ENCODE measurements around the gene DLX3.

DLX3 gene

GRCh38 chr17:49972486-49973270 lies 22.3 kb downstream of the DLX3 start:
- DNase-seq (ENCODE audit: low read depth, low spot score) = peak; percentile 64

GRCh38 chr17:49971848-49972485 lies 23.1 kb downstream of the DLX3 start:
- DNase-seq (ENCODE audit: low read depth, low spot score) = peak; percentile 63

- no peak for DNase-seq (ENCODE audit: low read depth, low spot score)
Observed at GRCh38 chr17:49971199-49971847, 23.7 kb downstream of the DLX3 start.

DNA sequence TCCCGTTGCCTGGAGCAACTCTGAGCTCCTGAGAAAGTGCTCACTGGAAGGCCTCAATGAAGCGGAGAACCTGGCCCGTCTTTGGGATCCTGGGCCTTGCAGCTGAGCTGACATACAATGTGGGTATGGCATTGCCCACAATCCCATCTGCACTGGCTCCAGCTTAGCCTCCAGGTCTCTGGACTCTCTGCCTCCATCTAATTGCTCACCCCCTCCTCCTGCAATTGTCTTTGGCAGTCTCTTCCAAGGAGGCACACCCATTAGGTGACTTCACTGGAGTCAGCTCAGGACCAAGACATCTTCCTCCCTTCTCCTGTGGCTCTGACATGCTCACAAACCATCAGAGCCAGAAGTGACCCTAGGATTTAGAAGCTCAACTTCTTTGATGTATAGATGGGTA lies 24.5 kb downstream of the DLX3 start:
- DNase-seq (ENCODE audit: low read depth, low spot score) = no peak

GRCh38 chr17:49969795-49970389 lies 25.1 kb downstream of the DLX3 start:
- no peak for DNase-seq (ENCODE audit: low read depth, low spot score)

DNA sequence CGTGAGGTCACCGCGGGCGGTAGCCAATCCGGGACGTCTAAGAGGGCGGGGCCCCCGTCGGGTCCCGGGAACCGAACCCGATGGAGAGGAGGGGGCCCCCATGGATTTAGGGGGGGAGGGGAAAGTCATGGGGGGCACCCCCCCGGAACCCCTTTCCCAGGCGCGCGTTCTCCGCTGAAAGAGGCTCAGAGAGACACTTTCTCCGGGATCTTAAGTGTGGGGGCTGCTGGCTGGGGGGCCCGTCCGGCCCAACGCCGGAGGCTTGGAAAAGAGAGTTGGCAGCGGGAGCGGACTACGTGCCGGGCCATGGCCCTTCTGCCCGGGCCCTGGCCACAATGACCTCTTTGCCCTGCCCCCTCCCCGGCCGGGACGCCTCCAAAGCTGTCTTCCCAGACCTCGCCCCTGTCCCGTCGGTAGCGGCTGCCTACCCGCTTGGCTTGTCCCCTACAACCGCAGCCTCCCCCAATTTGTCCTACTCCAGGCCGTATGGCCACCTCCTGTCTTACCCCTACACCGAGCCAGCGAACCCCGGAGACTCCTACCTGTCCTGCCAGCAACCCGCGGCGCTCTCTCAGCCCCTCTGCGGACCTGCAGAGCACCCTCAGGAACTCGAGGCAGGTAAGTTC lies 25.8 kb downstream of the DLX3 start, which contains the start of gene DLX4:
TSS of gene DLX4 (plus strand) at position 57 of the 626 bp plus-strand sequence. CDS start at position 336, 279 bp downstream.
- no peak for DNase-seq (ENCODE audit: low read depth, low spot score)

DNA sequence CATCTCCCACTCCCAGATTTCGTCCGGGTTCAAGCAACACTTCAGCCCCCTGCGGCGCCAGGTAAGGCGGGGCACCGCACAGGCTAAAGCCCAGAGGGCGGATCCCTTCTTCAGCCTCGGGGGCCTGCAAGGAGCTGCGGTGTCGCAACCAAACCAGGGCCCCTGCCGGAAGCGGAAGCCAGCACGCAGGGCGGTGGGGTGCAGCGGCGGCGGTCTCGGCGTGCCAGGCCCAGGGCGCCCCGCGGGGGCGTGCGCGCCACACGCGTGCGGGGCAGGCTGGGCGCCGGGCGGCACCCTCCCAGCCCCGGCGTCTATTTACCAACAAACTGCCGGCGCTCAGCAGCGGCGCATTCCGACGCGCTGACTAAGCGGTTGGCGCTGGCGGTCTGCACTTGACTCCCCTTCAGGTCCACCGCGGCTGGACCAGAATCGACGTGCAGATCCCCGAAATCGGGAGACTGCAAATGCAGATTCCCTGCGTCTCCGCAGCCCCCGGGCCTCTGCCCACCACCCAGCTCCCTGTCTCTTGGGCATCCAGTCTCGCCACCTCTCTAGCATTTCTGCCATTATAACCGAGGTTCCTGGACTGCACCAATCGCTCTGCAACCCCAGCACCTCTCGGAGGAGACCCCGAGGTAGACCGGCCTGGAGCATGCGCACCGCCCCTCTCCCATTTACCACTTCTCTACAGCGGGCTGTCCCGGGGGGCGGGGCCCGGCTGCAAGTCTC lies 26.5 kb downstream of the DLX3 start:
- peak; percentile 88 for DNase-seq (ENCODE audit: low read depth, low spot score)

GRCh38 chr17:49967621-49968404 lies 27.2 kb downstream of the DLX3 start:
- DNase-seq (ENCODE audit: low read depth, low spot score) = no peak

DNA sequence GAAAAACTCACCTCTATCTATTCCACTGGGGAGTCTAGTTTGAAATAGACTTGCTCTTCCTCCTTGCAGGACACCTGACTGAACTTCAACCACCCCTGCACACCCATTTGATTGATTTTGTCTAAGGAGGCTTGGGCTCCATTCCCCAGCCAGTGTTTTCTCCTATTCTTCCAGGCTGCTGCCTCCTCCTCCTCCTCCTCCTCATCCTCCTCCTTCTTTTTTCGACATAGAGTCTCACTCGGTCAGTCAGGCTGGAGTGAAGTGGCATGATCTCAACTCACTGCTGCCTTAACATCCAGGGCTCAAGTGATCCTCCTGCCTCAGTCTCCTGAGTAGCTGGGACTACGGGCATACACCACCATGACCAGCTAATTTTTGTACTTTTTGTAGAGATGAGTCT lies 27.8 kb downstream of the DLX3 start:
- DNase-seq (ENCODE audit: low read depth, low spot score) = no peak

- DNase-seq (ENCODE audit: low read depth, low spot score) = no peak
Observed at GRCh38 chr17:49966767-49967166, 28.3 kb downstream of the DLX3 start.

DNA sequence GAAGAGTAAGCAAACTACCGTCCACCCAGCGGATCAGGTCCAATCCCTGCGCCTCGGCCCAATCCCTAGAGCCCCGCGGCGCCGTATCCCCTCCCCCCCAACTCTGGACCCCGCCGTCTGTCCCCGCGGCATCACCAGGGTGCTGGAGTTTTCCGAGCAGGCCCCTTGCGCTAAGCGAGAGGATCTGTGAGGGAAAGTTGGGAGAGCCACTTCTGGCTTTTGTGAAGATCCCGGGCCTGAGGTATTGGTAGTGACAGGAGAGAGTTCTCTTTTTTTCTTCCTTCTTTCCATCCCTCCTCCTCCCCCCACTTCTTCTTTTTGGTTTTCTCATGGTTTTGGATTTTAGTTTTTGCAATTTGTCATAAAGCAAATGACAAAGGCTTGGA lies 29.5 kb downstream of the DLX3 start:
- no peak for DNase-seq (ENCODE audit: low read depth, low spot score)

- DNase-seq (ENCODE audit: low read depth, low spot score) = peak; percentile 47
Observed at GRCh38 chr17:49964769-49965523, 30.1 kb downstream of the DLX3 start.

DNA sequence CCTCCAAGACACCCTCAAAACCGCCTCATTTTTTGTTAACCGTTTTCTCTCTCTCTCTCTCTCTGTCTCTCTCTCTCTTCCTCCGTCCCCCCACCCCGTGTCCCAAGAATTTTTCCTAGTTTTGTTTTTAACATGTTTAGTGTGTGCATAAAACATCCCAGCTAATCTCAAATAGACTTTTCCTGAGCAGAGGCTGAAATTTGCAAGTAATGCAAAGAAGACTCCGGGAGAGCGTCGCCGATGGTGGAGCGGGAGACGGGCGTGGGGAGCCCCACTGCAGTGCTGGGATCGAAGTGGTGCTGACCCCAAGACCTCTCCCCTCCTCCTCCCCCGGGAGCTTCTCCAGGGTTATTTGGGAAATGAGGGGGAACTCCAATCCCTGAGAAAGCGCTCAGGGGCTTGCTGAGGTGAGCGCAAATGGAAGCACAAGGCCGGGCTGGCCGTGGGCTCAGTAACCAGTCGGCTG lies 30.7 kb downstream of the DLX3 start:
- DNase-seq (ENCODE audit: low read depth, low spot score) = peak; percentile 60

GRCh38 chr17:49963626-49964302 lies 31.3 kb downstream of the DLX3 start:
- peak; percentile 65 for DNase-seq (ENCODE audit: low read depth, low spot score)

- peak; percentile 52 for DNase-seq (ENCODE audit: low read depth, low spot score)
Observed at GRCh38 chr17:49963309-49963625, 31.8 kb downstream of the DLX3 start.

DNA sequence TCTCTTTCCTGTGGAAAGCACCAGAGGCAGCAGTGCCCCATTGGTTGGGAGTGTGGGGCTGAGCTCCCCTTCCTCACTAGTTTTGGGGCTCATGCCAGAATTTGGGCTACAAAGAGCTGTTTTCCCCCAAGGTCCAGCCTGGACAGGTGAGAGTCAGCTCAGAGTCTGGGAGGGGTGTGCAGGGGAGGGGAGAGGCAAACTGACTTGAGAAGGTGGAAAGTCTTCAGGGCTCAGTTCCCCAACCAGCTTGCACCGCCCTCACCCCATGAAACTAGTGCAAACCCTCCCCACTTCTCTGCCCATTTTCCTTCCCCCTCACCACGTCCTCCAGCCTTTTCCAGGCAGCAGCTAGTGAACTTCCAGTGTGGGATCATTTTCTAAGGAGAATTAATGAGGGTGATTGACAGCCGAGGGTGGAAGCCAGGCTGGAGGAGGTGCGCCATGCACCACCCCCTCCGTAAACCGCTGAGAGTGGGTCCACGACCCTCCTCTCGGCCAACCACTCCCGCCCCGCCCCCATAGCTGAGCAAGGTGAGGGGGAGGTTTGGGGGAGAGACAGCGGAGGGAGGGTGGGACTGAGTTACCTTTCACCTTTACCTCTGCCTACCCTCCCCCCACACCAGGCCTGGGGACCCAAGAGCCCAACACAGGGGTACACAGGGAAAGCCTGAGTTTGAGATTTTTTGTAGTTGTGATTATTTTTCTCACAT lies 32.3 kb downstream of the DLX3 start:
- no peak for DNase-seq (ENCODE audit: low read depth, low spot score)

GRCh38 chr17:49959183-49959935 lies 35.7 kb downstream of the DLX3 start:
- DNase-seq (ENCODE audit: low read depth, low spot score) = peak; percentile 35

DNA sequence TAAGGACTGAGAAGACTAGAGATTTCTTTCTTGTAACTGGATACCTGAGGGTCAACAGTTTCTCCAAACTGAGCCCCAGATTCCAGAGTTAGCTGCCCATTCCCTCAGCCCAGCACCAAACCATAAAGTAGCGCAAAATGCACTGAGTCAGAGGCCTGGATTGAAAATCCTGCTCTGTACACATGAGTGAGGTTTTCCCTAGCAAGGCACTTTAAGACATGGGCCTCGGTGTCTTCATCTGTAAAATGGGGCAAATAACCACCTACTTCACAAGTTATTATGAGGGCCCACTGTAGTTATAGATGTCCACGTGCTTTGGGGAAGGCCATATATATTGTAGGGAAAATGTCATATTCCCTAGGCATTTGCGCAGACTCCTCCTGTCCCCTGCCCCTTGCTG lies 36.3 kb downstream of the DLX3 start:
- DNase-seq (ENCODE audit: low read depth, low spot score) = no peak

Measured in ELF-1 (cell line).